GM19395 (cell line): ENCODE measurements around the gene WDFY4.
"Not testable (repeated sequence)": the region's sequence is repeated elsewhere in the genome, so short reads cannot be mapped to it uniquely, and the experiment has no call there.

Experiments used
- ATAC-seq: cut with Tn5 transposase; IDR thresholded peaks from one replicate; pipeline ENCODE4 v1.9.1; 2021; ENCODE audit warnings: mild to moderate bottlenecking, moderate library complexity; ENCODE audit not compliant: unreplicated experiment

Gene WDFY4

GRCh38 chr10:48684792-48685623, at the start of gene WDFY4:
Gene WDFY4, plus strand, starts transcription at chr10:48684873. Its CDS starts 24,860 bp downstream, at chr10:48709733.
- ATAC-seq, result peak; percentile 73

- ATAC-seq, result no peak
Measured at GRCh38 chr10:48634984-48635557, 49.6 kb upstream of the WDFY4 start.

- ATAC-seq, result no peak
Measured at GRCh38 chr10:48636231-48636630, 48.4 kb upstream of the WDFY4 start.

GRCh38 chr10:48636901-48637300, 47.8 kb upstream of the WDFY4 start:
- ATAC-seq, result no peak

GRCh38 chr10:48638158-48638557, 46.5 kb upstream of the WDFY4 start:
- ATAC-seq, result no peak

- no peak for ATAC-seq
Measured at GRCh38 chr10:48638739-48639527, 45.7 kb upstream of the WDFY4 start.

GRCh38 chr10:48639632-48640031, 45.0 kb upstream of the WDFY4 start:
- no peak for ATAC-seq

GRCh38 chr10:48640326-48640725, 44.3 kb upstream of the WDFY4 start:
- no peak for ATAC-seq

- ATAC-seq, result not testable (repeated sequence)
Measured at GRCh38 chr10:48641099-48641690, 43.5 kb upstream of the WDFY4 start.

- ATAC-seq, result no peak
Measured at GRCh38 chr10:48645600-48645999, 39.1 kb upstream of the WDFY4 start.

GRCh38 chr10:48647073-48647472, 37.6 kb upstream of the WDFY4 start:
- ATAC-seq, result not testable (repeated sequence)

- ATAC-seq, result no peak
Measured at GRCh38 chr10:48648172-48648942, 36.3 kb upstream of the WDFY4 start.

- ATAC-seq, result no peak
Measured at GRCh38 chr10:48649349-48649944, 35.2 kb upstream of the WDFY4 start.

- ATAC-seq, result no peak
Measured at GRCh38 chr10:48651293-48651692, 33.4 kb upstream of the WDFY4 start.

GRCh38 chr10:48651839-48652238, 32.8 kb upstream of the WDFY4 start:
- no peak for ATAC-seq

- ATAC-seq, result no peak
Measured at GRCh38 chr10:48652344-48652743, 32.3 kb upstream of the WDFY4 start.

GRCh38 chr10:48653347-48653746, 31.3 kb upstream of the WDFY4 start:
- no peak for ATAC-seq

- ATAC-seq, result no peak
Measured at GRCh38 chr10:48653944-48654698, 30.6 kb upstream of the WDFY4 start.
